ENCODE results near the gene TTC9. TPM values are rescaled to one million over a fixed set of nuclear protein-coding genes. Genes with fewer than 3 reads are reported as not detected.

Gene TTC9
- total RNA-seq, 4 donors from 2014 or later, result 3.6 to 8.7 (median 4.7) TPM

- WGBS, result 65% methylated on average over 6 of the region's 6 CpGs
- Histone ChIP-seq H3K9me3 (no peaks in the 10 kb centered on the region), H3K27ac (peak overlapping the region; percentile 78), H3K4me1 (peaks cover 51% of the 10 kb centered on the region), H3K4me3 (no peak overlapping the region), H3K27me3 (no peaks in the 10 kb centered on the region), H3K36me3 (no peaks in the 10 kb centered on the region)
- TF ChIP-seq CTCF (IDR thresholded peaks at IDR 0.05), result no peak
- TF ChIP-seq POLR2A (IDR thresholded peaks at IDR 0.05), result no peak
- no peak for TF ChIP-seq POLR2AphosphoS5 (IDR thresholded peaks at IDR 0.05)
- no peak for TF ChIP-seq EP300 (IDR thresholded peaks at IDR 0.05)
- no peak for DNase-seq (ENCODE audit: low spot score in 2 of 2)
Observed at GRCh38 chr14:70664698-70665447, 23.2 kb downstream of the TTC9 start.

- 36% methylated on average over 8 of the region's 8 CpGs for WGBS
- H3K27me3 ChIP-seq, result no peaks in the 10 kb centered on the region
- H3K9me3 ChIP-seq, result no peaks in the 10 kb centered on the region
- H3K27ac ChIP-seq, result peak overlapping the region; percentile 78
- DNase-seq (ENCODE audit: low spot score in 2 of 2), result peak in 1 of 2 donors; percentile 72
- H3K36me3 ChIP-seq, result no peaks in the 10 kb centered on the region
- no peak overlapping the region for H3K4me3 ChIP-seq
- peaks cover 49% of the 10 kb centered on the region for H3K4me1 ChIP-seq
- TF ChIP-seq EP300 (IDR thresholded peaks at IDR 0.05), result no peak
- TF ChIP-seq POLR2A (IDR thresholded peaks at IDR 0.05), result no peak
- no peak for TF ChIP-seq POLR2AphosphoS5 (IDR thresholded peaks at IDR 0.05)
- TF ChIP-seq CTCF (IDR thresholded peaks at IDR 0.05), result no peak
Observed at GRCh38 chr14:70665448-70666360, 24.0 kb downstream of the TTC9 start.

- Histone ChIP-seq H3K36me3 (no peaks in the 10 kb centered on the region), H3K4me1 (peaks cover 43% of the 10 kb centered on the region), H3K4me3 (no peak overlapping the region), H3K27me3 (no peaks in the 10 kb centered on the region), H3K9me3 (no peaks in the 10 kb centered on the region), H3K27ac (peak overlapping the region; percentile 78)
- 87% methylated on average over 1 of the region's 1 CpG for WGBS
- TF ChIP-seq EP300 (IDR thresholded peaks at IDR 0.05) (no peak), CTCF (IDR thresholded peaks at IDR 0.05) (no peak), POLR2A (IDR thresholded peaks at IDR 0.05) (no peak), POLR2AphosphoS5 (IDR thresholded peaks at IDR 0.05) (no peak)
- DNase-seq (ENCODE audit: low spot score in 2 of 2), result no peak
Observed at GRCh38 chr14:70666361-70666686, 24.6 kb downstream of the TTC9 start.

GRCh38 chr14:70670992-70671651, 29.4 kb downstream of the TTC9 start:
- Histone ChIP-seq H3K9me3 (no peaks in the 10 kb centered on the region), H3K4me3 (no peak overlapping the region), H3K36me3 (no peaks in the 10 kb centered on the region), H3K27ac (no peak overlapping the region), H3K27me3 (no peaks in the 10 kb centered on the region), H3K4me1 (peaks cover 8% of the 10 kb centered on the region)
- DNase-seq (ENCODE audit: low spot score in 2 of 2), result no peak
- 51% methylated on average over 15 of the region's 15 CpGs for WGBS
- TF ChIP-seq POLR2A (IDR thresholded peaks at IDR 0.05) (no peak), EP300 (IDR thresholded peaks at IDR 0.05) (no peak), POLR2AphosphoS5 (IDR thresholded peaks at IDR 0.05) (no peak), CTCF (IDR thresholded peaks at IDR 0.05) (no peak)
